Hair follicle dermal papilla cell (primary cell): ENCODE results near the gene HECTD4. TPM values are rescaled to one million over a fixed set of nuclear protein-coding genes. Genes with fewer than 3 reads are reported as not detected.

Experiments used
- small RNA-seq: library from RNA; depleted of rRNA; stranded (forward); fragments of <200 nt; gene quantifications from one replicate; pipeline ENCODE3, GENCODE V24; 2012
- total RNA-seq: library from RNA; depleted of rRNA; stranded (reverse); fragments of >200 nt; gene quantifications from 2 replicates; pipeline ENCODE4 v1.2.3, GENCODE V29; 2012

Gene HECTD4, protein sequence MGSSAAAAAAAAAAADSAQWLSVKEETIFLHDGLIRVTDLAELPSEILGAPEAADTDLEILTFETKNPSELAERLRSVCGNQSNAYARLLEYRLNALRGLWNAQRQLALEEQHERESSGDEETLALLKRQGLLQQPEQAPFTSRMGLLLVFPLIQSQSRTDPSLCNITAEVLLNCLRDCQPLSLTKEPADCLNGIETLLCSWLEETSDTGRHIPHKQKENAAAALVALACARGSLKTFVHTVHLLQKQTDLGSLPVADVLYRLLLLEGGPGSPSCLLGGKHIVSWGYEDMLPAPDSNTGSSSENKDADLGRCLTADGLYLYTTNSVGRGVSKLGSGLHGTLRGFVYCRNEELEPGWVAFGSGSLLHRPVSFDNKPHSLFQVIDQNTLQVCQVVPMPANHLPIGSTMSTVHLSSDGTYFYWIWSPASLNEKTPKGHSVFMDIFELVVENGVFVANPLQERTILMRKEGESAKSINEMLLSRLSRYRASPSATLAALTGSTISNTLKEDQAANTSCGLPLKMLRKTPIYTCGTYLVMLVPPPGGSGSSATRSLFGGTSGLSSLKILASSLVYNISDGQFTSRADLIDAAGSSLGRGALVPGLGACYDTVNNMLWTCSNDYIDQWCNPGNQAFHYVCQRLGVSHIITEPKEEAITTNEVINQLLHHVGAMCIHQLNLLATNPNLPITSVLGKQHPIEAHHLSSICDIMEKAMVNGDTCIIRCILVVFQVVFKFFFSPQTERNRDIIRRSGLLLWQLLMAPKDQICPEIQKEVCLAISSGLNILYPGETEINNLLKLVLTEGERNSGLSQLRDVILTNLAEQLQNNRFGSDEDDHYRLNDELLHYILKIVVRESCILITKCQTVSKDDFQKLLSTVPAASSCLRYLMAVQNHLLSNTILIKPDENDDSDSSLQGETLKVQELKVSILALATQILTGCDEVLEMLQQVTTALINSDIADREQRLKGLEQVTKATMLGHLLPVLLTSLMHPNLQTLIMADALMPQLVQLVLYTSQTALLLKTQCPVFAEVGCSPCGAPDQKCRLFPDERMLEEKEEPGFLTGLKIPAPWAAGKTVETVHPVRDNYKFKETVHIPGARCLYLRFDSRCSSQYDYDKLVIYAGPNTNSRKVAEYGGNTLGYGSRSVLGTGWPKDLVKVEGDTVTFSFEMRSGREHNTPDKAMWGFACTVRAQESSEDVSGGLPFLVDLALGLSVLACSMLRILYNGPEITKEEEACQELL (N-terminal part only)
- 22.3 and 32.9 TPM in 2 replicates for total RNA-seq

DNA sequence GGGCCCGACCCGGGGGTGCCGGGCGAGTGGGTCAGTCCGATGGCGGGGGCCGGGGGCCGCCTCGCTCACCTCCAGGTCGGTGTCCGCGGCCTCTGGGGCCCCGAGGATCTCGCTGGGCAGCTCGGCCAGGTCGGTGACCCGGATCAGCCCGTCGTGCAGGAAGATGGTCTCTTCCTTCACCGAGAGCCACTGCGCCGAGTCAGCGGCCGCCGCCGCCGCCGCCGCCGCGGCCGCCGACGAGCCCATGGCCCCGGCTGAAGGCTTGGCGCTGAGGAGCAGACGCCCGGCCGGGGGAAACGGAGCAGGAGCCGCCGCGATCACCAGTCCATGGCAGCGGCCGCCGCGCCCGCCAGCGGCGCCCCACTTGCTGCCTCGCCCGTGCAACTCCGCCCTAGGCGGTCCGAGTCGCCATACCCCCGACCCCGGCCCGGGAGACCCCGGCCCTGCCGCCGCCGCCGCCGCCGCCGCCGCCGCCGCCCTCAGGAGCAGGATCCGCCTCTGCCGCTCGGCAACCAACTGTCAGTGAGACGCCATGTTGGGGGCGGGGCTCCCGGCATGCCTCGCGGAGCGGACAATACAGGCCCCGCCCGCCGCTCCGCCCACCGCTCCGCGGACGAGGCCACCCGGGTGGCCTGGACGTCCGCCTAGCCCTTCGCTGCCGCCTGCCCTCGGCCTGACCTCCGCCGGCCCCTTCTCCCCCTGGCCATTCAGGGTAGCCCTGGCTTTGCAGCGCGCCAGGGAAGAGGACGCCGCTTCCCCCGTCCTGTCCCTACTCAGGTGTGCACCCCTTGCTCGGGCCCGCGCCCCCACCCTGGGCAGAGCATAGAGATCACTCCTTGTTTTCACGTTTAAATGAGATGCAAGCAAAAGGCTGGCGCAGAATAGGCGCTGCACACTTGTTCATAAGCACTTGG, at the start of gene HECTD4:
HECTD4 (minus strand) TSS at position 549 of the 914 bp plus-strand sequence; CDS start at position 246, 303 bp downstream.

GRCh38 chr12:112418608-112419296, 36.5 kb upstream of the HECTD4 start, which contains the start of gene PTPN11:
TSS of gene PTPN11 (plus strand) at chr12:112418947. CDS start at chr12:112419112, 165 bp downstream.

GRCh38 chr12:112409064-112409905, 27.1 kb upstream of the HECTD4 start, which contains the start of gene RPL6:
TSS of gene RPL6 (minus strand) at chr12:112409605. CDS start at chr12:112408656, 949 bp downstream.

DNA sequence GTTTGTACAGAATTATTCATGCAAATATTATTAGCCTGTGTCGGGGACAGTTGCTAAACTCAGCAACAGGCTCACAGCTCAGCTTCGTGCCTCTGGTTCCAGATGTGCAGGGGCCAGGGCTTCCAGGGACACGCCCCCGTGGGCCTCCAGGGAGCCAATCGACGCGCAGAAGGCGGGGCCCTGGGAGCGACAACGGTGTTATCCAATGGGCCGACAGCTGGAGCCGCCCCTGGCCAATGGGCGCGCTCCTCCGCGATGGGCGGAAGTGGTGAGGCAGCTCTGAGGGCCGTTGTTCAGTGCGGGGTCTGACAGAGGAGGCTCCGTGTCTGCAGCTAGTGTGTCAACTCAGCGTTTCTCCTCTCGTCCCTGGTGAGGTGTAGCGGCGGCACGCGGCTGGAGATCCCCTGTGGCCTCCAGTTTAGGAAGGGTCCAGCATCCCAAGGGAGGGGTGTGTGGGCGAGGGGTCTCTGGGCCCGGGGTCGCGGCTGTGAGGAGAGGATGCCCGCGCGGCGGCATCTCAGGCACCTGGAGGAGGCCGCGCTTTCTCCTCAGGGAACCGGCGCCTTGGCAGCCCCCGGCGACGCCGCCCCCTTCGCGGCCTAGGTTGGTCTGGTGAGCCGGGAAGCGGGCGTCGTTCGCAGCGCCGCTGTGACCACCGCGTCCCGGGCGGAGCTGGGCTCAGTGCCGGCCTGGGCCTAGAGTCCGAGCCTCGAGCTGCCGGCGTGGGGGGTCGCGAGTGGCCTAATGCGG, 256.8 kb downstream of the HECTD4 start, which contains the start of gene TRAFD1:
TRAFD1 (plus strand) TSS at position 311 of the 750 bp plus-strand sequence. CDS start 4,963 bp downstream, outside the sequence.

Small RNA genes within 50 kb of the gene (small RNA-seq; reads per million reads assigned to genes)
- not detected for gene RF00019

Other genes with a start within 250 kb of the HECTD4 start
- 630 and 731 TPM in 2 replicates for gene RPL6, start 27.2 kb upstream of the HECTD4 start, total RNA-seq
- gene PTPN11, start 36.5 kb upstream of the HECTD4 start, total RNA-seq, result 98.0 and 98.5 TPM in 2 replicates